ENCODE results near the gene PTCH1.

GRCh38 chr9:95515272-95516113 lies 1.3 kb downstream of the PTCH1 start:
- TF ChIP-seq CTCF (IDR thresholded peaks at IDR 0.05) (no peak), POLR2AphosphoS5 (IDR thresholded peaks at IDR 0.05) (no peak)
